HepG2 (cell line): ENCODE results near the gene CKAP2L. TPM values are rescaled to one million over a fixed set of nuclear protein-coding genes. Genes with fewer than 3 reads are reported as not detected.
"Not testable (repeated sequence)": the region's sequence is repeated elsewhere in the genome, so short reads cannot be mapped to it uniquely, and the experiment has no call there.

Experiments
- ATAC-seq: fragments of 200-7000 bp; cut with Tn5 transposase; 3 replicates; pipeline ENCODE4 v1.9.1; 2020; ENCODE audit warnings: mild to moderate bottlenecking, moderate library complexity
- BruUV-seq: library from RNA; stranded (reverse); fragments of 400-500 nt; replicated peaks from 2 replicates; lab custom pipeline; 2021; lab: Mats Ljungman, UMichigan
- CTCF ChIA-PET: fragments of 300-600 bp; formaldehyde crosslinking; extraction: SDS; loops from one replicate; lab custom pipeline; 2021; ENCODE audit warnings: low total read pairs, inconsistent platforms, low intra/inter-chr PET ratio; lab: Yijun Ruan, JAX
- POLR2A ChIA-PET: fragments of 350-600 bp; sonication (Branson Sonifier 250); formaldehyde crosslinking; loops from one replicate; lab custom pipeline; 2020; ENCODE audit warnings: antibody characterized with exemption, inconsistent platforms; lab: Yijun Ruan, JAX
- DNase-seq: peaks from one replicate; pipeline ENCODE4 v3.0.0-alpha.2; 2015; ENCODE audit warnings: low spot score
- FAIRE-seq: peaks from 3 replicates; lab custom pipeline; 2011; peaks lifted over from hg19 to GRCh38; lab: Jason Lieb, UNC
- H2AFZ ChIP-seq: one replicate; pipeline ENCODE4 v1.6.1; 2011; ENCODE audit warnings: low read length, inconsistent platforms
- H3K27ac ChIP-seq: fragments of 300-600 bp; 3 replicates; pipeline ENCODE4 v1.8.0; 2011; ENCODE audit warnings: mixed run types, mild to moderate bottlenecking, mixed read lengths, low read length, inconsistent platforms; ENCODE audit not compliant: insufficient read depth; ENCODE audit errors: extremely low read length
- H3K27me3 ChIP-seq, 2 experiments: fragments of 200-600 bp in 1 of 2; 2 replicates in 1 of 2; 3 replicates in 1 of 2; pipeline versions ENCODE4 v1.6.0 to v1.8.0; 2011; ENCODE audit warnings: low read length in 2 of 2, mild to moderate bottlenecking in 2 of 2, moderate library complexity in 2 of 2, inconsistent platforms in 1 of 2; ENCODE audit not compliant: insufficient read depth in 2 of 2, control insufficient read depth in 1 of 2
- H3K36me3 ChIP-seq, 2 experiments: fragments of 200-600 bp in 1 of 2; replicated peaks in 1 of 2; 2 replicates in 1 of 2; 3 replicates in 1 of 2; pipeline versions ENCODE4 v1.5.1 to v1.8.0; 2011; ENCODE audit warnings: low read length in 2 of 2, inconsistent platforms in 1 of 2; ENCODE audit not compliant: insufficient read depth in 2 of 2, control insufficient read depth in 1 of 2
- H3K4me1 ChIP-seq: 2 replicates; pipeline ENCODE4 v1.5.1; 2012; ENCODE audit warnings: low read length, inconsistent platforms; ENCODE audit not compliant: insufficient read depth
- H3K4me2 ChIP-seq: 2 replicates; pipeline ENCODE4 v1.6.0; 2011; ENCODE audit warnings: low read depth, low read length, inconsistent platforms
- H3K4me3 ChIP-seq, 3 experiments: fragments of 200-600 bp in 1 of 3; sonication (generic), shearing (Covaris generic) in 1 of 3; replicated peaks in 1 of 3; 2 replicates each; pipeline ENCODE4 v1.5.1; 2011 to 2016; ENCODE audit warnings: low read length in 3 of 3, inconsistent platforms in 2 of 3, low read depth in 2 of 3, mild to moderate bottlenecking in 2 of 3, control low read depth in 1 of 3, mixed read lengths in 1 of 3; ENCODE audit not compliant: insufficient read depth in 1 of 3
- H3K79me2 ChIP-seq: one replicate; pipeline ENCODE4 v1.6.1; 2011; ENCODE audit warnings: low read length, inconsistent platforms; ENCODE audit not compliant: insufficient read depth
- H3K9ac ChIP-seq: 2 replicates; pipeline ENCODE4 v1.6.0; 2011; ENCODE audit warnings: mild to moderate bottlenecking, low read depth, low read length, inconsistent platforms; ENCODE audit not compliant: insufficient read depth
- H3K9me3 ChIP-seq: 2 replicates; pipeline ENCODE4 v1.5.1; 2012; ENCODE audit warnings: mild to moderate bottlenecking, low read length
- H4K20me1 ChIP-seq: 2 replicates; pipeline ENCODE4 v1.6.0; 2011; ENCODE audit warnings: inconsistent platforms, mild to moderate bottlenecking, low read length, moderate library complexity; ENCODE audit not compliant: insufficient read depth
- ATF7 ChIP-seq, 2 experiments: fragments of 450-650 bp in 1 of 2; sonication (generic) in 1 of 2; formaldehyde crosslinking in 1 of 2; IDR thresholded peaks; 2 replicates each; pipeline versions ENCODE4 v1.4.0 to v1.6.1; 2016 to 2020; ENCODE audit warnings: antibody characterized with exemption in 1 of 2, mild to moderate bottlenecking in 1 of 2, missing genetic modification reagents in 1 of 2
- CREB1 ChIP-seq, 2 experiments: fragments of 450-650 bp in 1 of 2; IDR thresholded peaks; 2 replicates each; pipeline ENCODE4 v1.6.1; 2016 to 2017; ENCODE audit warnings: control low read depth in 1 of 2, mild to moderate bottlenecking in 1 of 2, missing compliant biosample characterization in 1 of 2, missing genetic modification characterization in 1 of 2
- HNF4A ChIP-seq: sonication (generic); formaldehyde crosslinking; IDR thresholded peaks from 2 replicates; pipeline ENCODE4 v1.4.0; 2020; ENCODE audit warnings: missing genetic modification reagents
- WIZ ChIP-seq: sonication (generic); formaldehyde crosslinking; IDR thresholded peaks from 2 replicates; pipeline ENCODE4 v1.5.1; 2020; ENCODE audit warnings: mild to moderate bottlenecking, missing genetic modification reagents
- WGBS: methylation state at CpG from one replicate; pipeline ENCODE4 v1.1.6; 2017; ENCODE audit warnings: low lambda C conversion rate; 5-methylcytosine and 5-hydroxymethylcytosine counted together
- in situ Hi-C: cut with HindIII; loops from 2 replicates; pipeline ENCODE4 v1.10.0; 2017; ENCODE audit warnings: low pct_unique_long_range_greater_than_20kb; ENCODE audit not compliant: extremely low pct_ligation_motif_present
- intact Hi-C: fragments of 100-400 bp; cut with micrococcal nuclease; formaldehyde crosslinking; loops from one replicate; pipeline ENCODE4 v1.10.0; 2022; ENCODE audit not compliant: unreplicated experiment
- polyA plus RNA-seq, 8 experiments: library from polyadenylated mRNA; depleted of rRNA in 3 of 8; stranded (reverse) in 7 of 8; unstranded in 1 of 8; fragments of >200 nt; fragmentation: Illumina TruSeq in 4 of 8; extraction: Trizol in 4 of 8; gene quantifications; 2 replicates each; pipeline versions ENCODE4 v1.2.1 to v1.2.3, GENCODE V29; 2011 to 2016; ENCODE audit warnings: low read depth in 4 of 8, missing spikeins in 1 of 8, mixed read lengths in 1 of 8; ENCODE audit not compliant: insufficient read depth in 1 of 8
- total RNA-seq, 5 experiments: library from RNA; depleted of rRNA; stranded (reverse); fragments of >200 nt; fragmentation: Illumina TruSeq; extraction: Trizol; gene quantifications; 2 replicates each; pipeline ENCODE4 v1.2.3, GENCODE V29; 2016; ENCODE audit warnings: low read depth in 1 of 5
- TF ChIP-seq, protein P1 (sequence below): sonication (generic); formaldehyde crosslinking; IDR thresholded peaks from 2 replicates; pipeline ENCODE4 v1.4.0; 2020; ENCODE audit warnings: missing genetic modification reagents
- TF ChIP-seq, protein P2 (sequence below): sonication (generic); formaldehyde crosslinking; IDR thresholded peaks from 2 replicates; pipeline ENCODE4 v1.8.0; 2023; ENCODE audit warnings: mild to moderate bottlenecking, missing genetic modification reagents

The CKAP2L gene
- total and polyA plus RNA-seq, 2 of the 13 experiments (the other 11 are each of a cell fraction or from before 2014, with no cell fraction given), result 7.1 to 9.5 TPM

DNA sequence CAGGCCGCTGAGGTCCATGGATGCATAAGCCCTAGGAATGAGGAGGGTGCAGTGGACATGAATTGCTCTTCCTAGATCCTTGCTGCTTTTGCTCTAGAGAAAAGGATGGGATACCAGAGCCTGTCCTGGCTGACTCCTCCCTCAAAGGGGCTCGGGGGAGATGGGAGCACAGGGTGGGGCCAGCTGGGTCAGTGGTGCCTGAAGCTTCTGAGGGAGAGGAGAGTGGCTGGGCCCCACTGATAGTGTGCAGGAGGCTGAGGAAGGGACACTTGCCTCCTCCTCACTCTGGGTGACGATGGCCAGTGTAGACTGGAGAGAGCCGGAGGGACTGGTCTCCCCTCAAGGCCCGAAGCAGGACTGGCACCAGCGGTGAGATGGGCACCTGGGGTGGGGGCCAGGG lies 43.6 kb downstream of the CKAP2L start, which contains the start of gene NT5DC4 (continued):
- TF ChIP-seq, protein P1, sequence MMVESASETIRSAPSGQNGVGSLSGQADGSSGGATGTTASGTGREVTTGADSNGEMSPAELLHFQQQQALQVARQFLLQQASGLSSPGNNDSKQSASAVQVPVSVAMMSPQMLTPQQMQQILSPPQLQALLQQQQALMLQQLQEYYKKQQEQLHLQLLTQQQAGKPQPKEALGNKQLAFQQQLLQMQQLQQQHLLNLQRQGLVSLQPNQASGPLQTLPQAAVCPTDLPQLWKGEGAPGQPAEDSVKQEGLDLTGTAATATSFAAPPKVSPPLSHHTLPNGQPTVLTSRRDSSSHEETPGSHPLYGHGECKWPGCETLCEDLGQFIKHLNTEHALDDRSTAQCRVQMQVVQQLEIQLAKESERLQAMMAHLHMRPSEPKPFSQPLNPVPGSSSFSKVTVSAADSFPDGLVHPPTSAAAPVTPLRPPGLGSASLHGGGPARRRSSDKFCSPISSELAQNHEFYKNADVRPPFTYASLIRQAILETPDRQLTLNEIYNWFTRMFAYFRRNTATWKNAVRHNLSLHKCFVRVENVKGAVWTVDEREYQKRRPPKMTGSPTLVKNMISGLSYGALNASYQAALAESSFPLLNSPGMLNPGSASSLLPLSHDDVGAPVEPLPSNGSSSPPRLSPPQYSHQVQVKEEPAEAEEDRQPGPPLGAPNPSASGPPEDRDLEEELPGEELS (CRISPR knock-in tag), result no peak
- TF ChIP-seq WIZ (CRISPR knock-in tag), result no peak

DNA sequence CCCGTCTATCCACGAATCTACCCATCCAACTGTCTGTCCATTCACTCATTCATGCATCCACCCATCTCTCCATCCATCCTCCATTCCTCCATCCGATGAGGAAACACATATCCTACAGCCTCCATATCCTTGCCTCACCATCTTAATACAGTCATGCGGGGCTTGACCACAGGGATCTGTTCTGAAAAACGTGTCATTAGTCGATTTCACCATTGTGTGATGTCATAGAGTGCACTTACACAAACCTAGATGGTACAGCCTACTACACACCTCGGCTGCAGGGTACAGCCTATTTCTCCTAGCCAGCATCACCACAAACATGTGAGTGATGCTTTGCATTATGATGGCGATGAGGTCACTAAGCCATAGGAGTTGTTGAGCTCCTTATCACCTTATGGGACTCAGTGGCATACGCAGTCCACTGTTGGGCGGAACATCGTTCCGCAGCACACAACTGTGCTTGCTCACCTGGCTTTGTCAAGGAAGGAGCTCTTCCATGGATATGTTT lies 45.5 kb downstream of the CKAP2L start:
- in situ Hi-C loops, result no loop called here
- CTCF ChIA-PET, result no interaction called here
- 38% methylated on average over 12 of the region's 12 CpGs for WGBS

DNA sequence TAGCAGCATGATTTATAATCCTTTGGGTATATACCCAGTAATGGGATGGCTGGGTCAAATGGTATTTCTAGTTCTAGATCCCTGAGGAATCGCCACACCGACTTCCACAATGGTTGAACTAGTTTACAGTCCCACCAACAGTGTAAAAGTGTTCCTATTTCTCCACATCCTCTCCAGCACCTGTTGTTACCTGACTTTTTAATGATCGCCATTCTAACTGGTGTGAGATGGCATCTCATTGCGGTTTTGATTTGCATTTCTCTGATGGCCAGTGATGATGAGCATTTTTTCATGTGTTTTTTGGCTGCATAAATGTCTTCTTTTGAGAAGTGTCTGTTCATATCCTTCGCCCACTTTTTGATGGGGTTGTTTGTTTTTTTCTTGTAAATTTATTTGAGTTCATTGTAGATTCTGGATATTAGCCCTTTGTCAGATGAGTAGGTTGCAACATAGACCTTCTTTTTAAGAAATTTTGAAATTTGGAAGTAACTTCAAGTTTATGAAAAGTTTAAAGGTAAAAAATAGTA lies 47.5 kb downstream of the CKAP2L start:
- H3K9ac ChIP-seq, H2AFZ ChIP-seq, BruUV-seq, DNase-seq, H3K4me2 ChIP-seq, H3K9me3 ChIP-seq, POLR2A ChIA-PET, H3K4me3 ChIP-seq, ATAC-seq, H3K27ac ChIP-seq, FAIRE-seq, H4K20me1 ChIP-seq, in situ Hi-C loops, H3K36me3 ChIP-seq, CTCF ChIA-PET, H3K79me2 ChIP-seq, intact Hi-C loops: not testable (repeated sequence)
- whole genome bisulfite sequencing, result 25% methylated on average over 5 of the region's 5 CpGs
- peaks cover 0 to 35% of the 10 kb centered on the region in 2 experiments for H3K27me3 ChIP-seq
- peaks cover 15% of the 10 kb centered on the region for H3K4me1 ChIP-seq

More for the DNA sequence above, 45.5 kb downstream of the CKAP2L start:
- no peak for DNase-seq
- ATAC-seq, result no peak
- no peaks in the 10 kb centered on the region for H4K20me1 ChIP-seq
- H3K36me3 ChIP-seq, result no peaks in the 10 kb centered on the region
- no peak overlapping the region for H3K27ac ChIP-seq
- no TSS peak for BruUV-seq
- H3K79me2 ChIP-seq, result no peaks in the 10 kb centered on the region
- no peaks in the 10 kb centered on the region; the same call in 1 of the 2 replicates for H3K4me1 ChIP-seq
- H3K9me3 ChIP-seq, result no peaks in the 10 kb centered on the region
- no peak overlapping the region for H3K9ac ChIP-seq
- FAIRE-seq, result no peak
- no peak overlapping the region for H2AFZ ChIP-seq
- H3K4me3 ChIP-seq, result no peak overlapping the region
- peak; percentile 89 for TF ChIP-seq CREB1 (IDR thresholded peaks at IDR 0.05)
- no peak for TF ChIP-seq CREB1 (CRISPR knock-in tag; IDR thresholded peaks at IDR 0.05)
- TF ChIP-seq ATF7 (IDR thresholded peaks at IDR 0.05), result peak; percentile 76
- no peak for TF ChIP-seq ATF7 (CRISPR knock-in tag; IDR thresholded peaks at IDR 0.05)
- no peak for TF ChIP-seq HNF4A (CRISPR knock-in tag)
- TF ChIP-seq, protein P2, sequence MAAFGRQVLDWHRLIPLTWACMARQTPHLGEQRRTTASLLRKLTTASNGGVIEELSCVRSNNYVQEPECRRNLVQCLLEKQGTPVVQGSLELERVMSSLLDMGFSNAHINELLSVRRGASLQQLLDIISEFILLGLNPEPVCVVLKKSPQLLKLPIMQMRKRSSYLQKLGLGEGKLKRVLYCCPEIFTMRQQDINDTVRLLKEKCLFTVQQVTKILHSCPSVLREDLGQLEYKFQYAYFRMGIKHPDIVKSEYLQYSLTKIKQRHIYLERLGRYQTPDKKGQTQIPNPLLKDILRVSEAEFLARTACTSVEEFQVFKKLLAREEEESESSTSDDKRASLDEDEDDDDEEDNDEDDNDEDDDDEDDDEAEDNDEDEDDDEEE (CRISPR knock-in tag), result no peak
- TF ChIP-seq, all 625 proteins: peak for 2
- Histone ChIP-seq H3K27me3 (peaks cover 0 to 36% of the 10 kb centered on the region in 2 experiments), H3K4me2 (no peak overlapping the region)
- intact Hi-C loops, result no loop called here
- POLR2A ChIA-PET, result no interaction called here
